MCF 10A (cell line): ENCODE measurements around the gene HOXB3. TPM values are rescaled to one million over a fixed set of nuclear protein-coding genes. Genes with fewer than 3 reads are reported as not detected.

Experiments
- BruUV-seq: library from RNA; stranded (reverse); fragments of 400-500 nt; replicated peaks from 2 replicates; lab custom pipeline; 2021; lab: Mats Ljungman, UMichigan
- CTCF ChIA-PET: fragments of 300-600 bp; sonication (Branson Sonifier 250); formaldehyde crosslinking; extraction: SDS; loops from one replicate; lab custom pipeline; 2021; ENCODE audit warnings: antibody characterized with exemption, inconsistent platforms; lab: Yijun Ruan, JAX
- POLR2A ChIA-PET: fragments of 300-600, 350-650 bp; sonication (Branson Sonifier 250); formaldehyde crosslinking; extraction: SDS; loops from one replicate; lab custom pipeline; 2020; ENCODE audit warnings: antibody characterized with exemption, inconsistent platforms; lab: Yijun Ruan, JAX
- DNase-seq: peaks from one replicate; pipeline ENCODE4 v3.0.0-alpha.2; 2018; ENCODE audit not compliant: unreplicated experiment
- H3K27ac Mint-ChIP-seq: one replicate; pipeline ENCODE4 v1.8.0; 2022; ENCODE audit warnings: mild to moderate bottlenecking, low read depth, mixed read lengths; ENCODE audit not compliant: unreplicated experiment
- H3K27me3 Mint-ChIP-seq: one replicate; pipeline ENCODE4 v1.8.0; 2022; ENCODE audit warnings: mixed read lengths; ENCODE audit not compliant: insufficient read depth, unreplicated experiment
- H3K36me3 Mint-ChIP-seq: one replicate; pipeline ENCODE4 v1.8.0; 2022; ENCODE audit warnings: mild to moderate bottlenecking, moderate library complexity, mixed read lengths; ENCODE audit not compliant: insufficient read depth, unreplicated experiment
- H3K4me1 Mint-ChIP-seq: one replicate; pipeline ENCODE4 v1.8.0; 2022; ENCODE audit warnings: mixed read lengths; ENCODE audit not compliant: insufficient read depth, unreplicated experiment
- H3K4me3 Mint-ChIP-seq: one replicate; pipeline ENCODE4 v1.8.0; 2022; ENCODE audit warnings: mild to moderate bottlenecking, moderate library complexity, mixed read lengths; ENCODE audit not compliant: unreplicated experiment
- H3K9me3 Mint-ChIP-seq: one replicate; pipeline ENCODE4 v1.8.0; 2022; ENCODE audit warnings: mixed read lengths; ENCODE audit not compliant: unreplicated experiment
- CTCF ChIP-seq: fragments of 200-600 bp; IDR thresholded peaks from one replicate; pipeline ENCODE4 v1.8.0; 2022; ENCODE audit warnings: antibody characterized with exemption, mild to moderate bottlenecking; ENCODE audit not compliant: unreplicated experiment
- intact Hi-C: fragments of 100-400 bp; cut with micrococcal nuclease; formaldehyde crosslinking; loops from 2 replicates; pipeline ENCODE4 v1.14.1; 2022
- total RNA-seq: library from RNA; stranded (reverse); gene quantifications from 2 replicates; pipeline ENCODE4 v1.2.3, GENCODE V29; 2022

Gene HOXB3
- total RNA-seq, 1 experiment from 2014 or later, result 0.79 TPM

GRCh38 chr17:48597528-48597777, 7.4 kb upstream of the HOXB3 start:
- TF ChIP-seq CTCF, result no peak
- H3K4me3 Mint-ChIP-seq, result peak overlapping the region; percentile 66
- H3K36me3 Mint-ChIP-seq, result no peaks in the 10 kb centered on the region
- H3K4me1 Mint-ChIP-seq, result no peaks in the 10 kb centered on the region
- DNase-seq, result no peak
- no peaks in the 10 kb centered on the region for H3K9me3 Mint-ChIP-seq
- peak overlapping the region; percentile 46 for H3K27ac Mint-ChIP-seq
- ChIA-PET POLR2A (no interaction called here), CTCF (interaction anchor here (0.7 kb wide), 1 partner anchor 205 kb away, joined by 3 read pairs; no protein-coding TSS in a partner anchor)
- intact Hi-C loops, result no loop called here
- H3K27me3 Mint-ChIP-seq, result peaks cover 56% of the 10 kb centered on the region
- BruUV-seq, result no TSS peak

GRCh38 chr17:48596735-48597527, 6.9 kb upstream of the HOXB3 start:
- TF ChIP-seq CTCF, result no peak
- peaks cover 50% of the 10 kb centered on the region for H3K27me3 Mint-ChIP-seq
- H3K36me3 Mint-ChIP-seq, result no peaks in the 10 kb centered on the region
- BruUV-seq, result no TSS peak
- peak overlapping the region; percentile 66 for H3K4me3 Mint-ChIP-seq
- intact Hi-C loops, result no loop called here
- peak overlapping the region; percentile 46 for H3K27ac Mint-ChIP-seq
- DNase-seq, result no peak
- H3K4me1 Mint-ChIP-seq, result no peaks in the 10 kb centered on the region
- POLR2A ChIA-PET, result no interaction called here
- CTCF ChIA-PET, result interaction anchor here (0.7 to 0.8 kb wide), 2 partner anchors 118 to 205 kb away, joined by 3 to 4 read pairs; no protein-coding TSS in a partner anchor
- no peaks in the 10 kb centered on the region for H3K9me3 Mint-ChIP-seq

- Mint-ChIP-seq H3K4me3 (no peak overlapping the region), H3K4me1 (no peaks in the 10 kb centered on the region), H3K9me3 (no peaks in the 10 kb centered on the region), H3K36me3 (no peaks in the 10 kb centered on the region), H3K27ac (no peak overlapping the region), H3K27me3 (peaks cover 44% of the 10 kb centered on the region)
- CTCF ChIA-PET, result interaction anchor here (0.6 to 0.8 kb wide), 2 partner anchors 117 to 775 kb away, joined by 3 to 4 read pairs; no protein-coding TSS in a partner anchor
- TF ChIP-seq CTCF, result no peak
- POLR2A ChIA-PET, result no interaction called here
- no TSS peak for BruUV-seq
- no peak for DNase-seq
- intact Hi-C loops, result loop anchor here (2.0 kb wide), 1 partner anchor 259 kb away; no protein-coding TSS in a partner anchor
These were observed 6.1 kb upstream of the HOXB3 start for GRCh38 chr17:48596000-48596734.

- peaks cover 37% of the 10 kb centered on the region for H3K27me3 Mint-ChIP-seq
- intact Hi-C loops, result loop anchor here (2.0 kb wide), 1 partner anchor 259 kb away; no protein-coding TSS in a partner anchor
- no peaks in the 10 kb centered on the region for H3K36me3 Mint-ChIP-seq
- no peaks in the 10 kb centered on the region for H3K4me1 Mint-ChIP-seq
- no TSS peak for BruUV-seq
- TF ChIP-seq CTCF, result no peak
- ChIA-PET POLR2A (interaction anchor here (1.0 kb wide), 1 partner anchor 287 kb away, joined by 3 read pairs; no protein-coding TSS in a partner anchor), CTCF (interaction anchor here (0.6 to 1.2 kb wide), 4 partner anchors 9 to 116 kb away, joined by 3 to 4 read pairs (median 4); no protein-coding TSS in a partner anchor)
- H3K27ac Mint-ChIP-seq, result no peak overlapping the region
- no peak overlapping the region for H3K4me3 Mint-ChIP-seq
- DNase-seq, result no peak
- H3K9me3 Mint-ChIP-seq, result no peaks in the 10 kb centered on the region
These were observed 5.4 kb upstream of the HOXB3 start for GRCh38 chr17:48595278-48595999.
